Activated T-helper 1 cell treated with anti-CD3 and anti-CD28 coated beads, Interleukin-12 subunit alpha, Interleukin-12 subunit beta, Interleukin-2, Interleukin-4 antibody, amounts not matched to agents 30 ng/mL and 10 ng/mL and 1 ng/mL, durations not matched to agents 14 hours and 24 hours and 36 hours (primary cell): ENCODE results near the gene DNAH17. TPM values are rescaled to one million over a fixed set of nuclear protein-coding genes. Genes with fewer than 3 reads are reported as not detected.

Source experiments
- DNase-seq: peaks from one replicate; pipeline ENCODE4 v3.0.0; 2021; ENCODE audit warnings: low spot score
- H3K27ac Mint-ChIP-seq: one replicate; pipeline ENCODE4 v1.8.0; 2021; ENCODE audit warnings: mild to moderate bottlenecking, mixed read lengths
- H3K27me3 Mint-ChIP-seq: one replicate; pipeline ENCODE4 v1.8.0; 2022; ENCODE audit warnings: mild to moderate bottlenecking, moderate library complexity, mixed read lengths; ENCODE audit not compliant: insufficient read depth
- H3K36me3 Mint-ChIP-seq: one replicate; pipeline ENCODE4 v1.8.0; 2021; ENCODE audit warnings: low read depth, mixed read lengths
- H3K4me1 Mint-ChIP-seq: one replicate; pipeline ENCODE4 v1.8.0; 2021; ENCODE audit warnings: low read depth, mixed read lengths
- H3K4me3 Mint-ChIP-seq: one replicate; pipeline ENCODE4 v1.8.0; 2021; ENCODE audit warnings: mild to moderate bottlenecking, moderate library complexity, mixed read lengths
- H3K9me3 Mint-ChIP-seq: one replicate; pipeline ENCODE4 v1.8.0; 2021; ENCODE audit warnings: mixed read lengths
- intact Hi-C: fragments of 100-400 bp; cut with micrococcal nuclease; formaldehyde crosslinking; loops from one replicate; pipeline ENCODE4 v1.15.1; 2024
- total RNA-seq: library from RNA; stranded (reverse); gene quantifications from 2 replicates; pipeline ENCODE4 v1.2.3, GENCODE V29; 2022

The DNAH17 gene
- total RNA-seq, 1 donor from 2014 or later = 0.18 TPM

GRCh38 chr17:78438271-78438691 lies 138.9 kb downstream of the DNAH17 start:
- DNase-seq = no peak
- H3K27me3 Mint-ChIP-seq = peaks cover 2% of the 10 kb centered on the region
- H3K4me3 Mint-ChIP-seq = no peak overlapping the region
- no peak overlapping the region for H3K27ac Mint-ChIP-seq
- intact Hi-C loops = no loop called here
- H3K9me3 Mint-ChIP-seq = no peaks in the 10 kb centered on the region
- no peaks in the 10 kb centered on the region for H3K4me1 Mint-ChIP-seq
- no peaks in the 10 kb centered on the region for H3K36me3 Mint-ChIP-seq

GRCh38 chr17:78437508-78438169 lies 139.6 kb downstream of the DNAH17 start:
- H3K36me3 Mint-ChIP-seq = no peaks in the 10 kb centered on the region
- intact Hi-C loops = no loop called here
- DNase-seq = no peak
- peak overlapping the region; percentile 34 for H3K27ac Mint-ChIP-seq
- no peaks in the 10 kb centered on the region for H3K4me1 Mint-ChIP-seq
- no peaks in the 10 kb centered on the region for H3K9me3 Mint-ChIP-seq
- H3K4me3 Mint-ChIP-seq = no peak overlapping the region
- H3K27me3 Mint-ChIP-seq = peaks cover 2% of the 10 kb centered on the region

GRCh38 chr17:78435330-78436005 lies 141.7 kb downstream of the DNAH17 start:
- H3K9me3 Mint-ChIP-seq = no peaks in the 10 kb centered on the region
- H3K27me3 Mint-ChIP-seq = peaks cover 2% of the 10 kb centered on the region
- H3K36me3 Mint-ChIP-seq = peaks cover 1% of the 10 kb centered on the region
- no peak overlapping the region for H3K4me3 Mint-ChIP-seq
- no peak overlapping the region for H3K27ac Mint-ChIP-seq
- no peaks in the 10 kb centered on the region for H3K4me1 Mint-ChIP-seq
- intact Hi-C loops = no loop called here
- DNase-seq = no peak

GRCh38 chr17:78434455-78435329 lies 142.5 kb downstream of the DNAH17 start:
- Mint-ChIP-seq H3K27me3 (peaks cover 2% of the 10 kb centered on the region), H3K36me3 (peaks cover 4% of the 10 kb centered on the region), H3K27ac (no peak overlapping the region), H3K4me1 (no peaks in the 10 kb centered on the region), H3K4me3 (no peak overlapping the region), H3K9me3 (no peaks in the 10 kb centered on the region)
- no peak for DNase-seq
- intact Hi-C loops = no loop called here

GRCh38 chr17:78433780-78434335 lies 143.3 kb downstream of the DNAH17 start:
- Mint-ChIP-seq H3K27me3 (peaks cover 2% of the 10 kb centered on the region), H3K9me3 (no peaks in the 10 kb centered on the region), H3K4me1 (no peaks in the 10 kb centered on the region), H3K27ac (no peak overlapping the region), H3K4me3 (no peak overlapping the region), H3K36me3 (peaks cover 9% of the 10 kb centered on the region)
- intact Hi-C loops = no loop called here
- no peak for DNase-seq

- Mint-ChIP-seq H3K36me3 (peaks cover 12% of the 10 kb centered on the region), H3K4me1 (no peaks in the 10 kb centered on the region), H3K27me3 (peaks cover 1% of the 10 kb centered on the region), H3K4me3 (no peak overlapping the region), H3K27ac (no peak overlapping the region), H3K9me3 (no peaks in the 10 kb centered on the region)
- no peak for DNase-seq
- intact Hi-C loops = no loop called here
These were observed 144.0 kb downstream of the DNAH17 start for GRCh38 chr17:78433013-78433727.

- peaks cover 12% of the 10 kb centered on the region for H3K36me3 Mint-ChIP-seq
- intact Hi-C loops = no loop called here
- no peaks in the 10 kb centered on the region for H3K9me3 Mint-ChIP-seq
- H3K4me1 Mint-ChIP-seq = no peaks in the 10 kb centered on the region
- DNase-seq = no peak
- no peaks in the 10 kb centered on the region for H3K27me3 Mint-ChIP-seq
- H3K27ac Mint-ChIP-seq = no peak overlapping the region
- H3K4me3 Mint-ChIP-seq = no peak overlapping the region
These were observed 144.8 kb downstream of the DNAH17 start for GRCh38 chr17:78432226-78433012.

GRCh38 chr17:78431692-78431958 lies 145.6 kb downstream of the DNAH17 start:
- no peaks in the 10 kb centered on the region for H3K9me3 Mint-ChIP-seq
- H3K36me3 Mint-ChIP-seq = peaks cover 15% of the 10 kb centered on the region
- no peak overlapping the region for H3K27ac Mint-ChIP-seq
- H3K4me1 Mint-ChIP-seq = no peaks in the 10 kb centered on the region
- no peak overlapping the region for H3K4me3 Mint-ChIP-seq
- DNase-seq = no peak
- intact Hi-C loops = no loop called here
- H3K27me3 Mint-ChIP-seq = no peaks in the 10 kb centered on the region

- no peaks in the 10 kb centered on the region for H3K9me3 Mint-ChIP-seq
- no peak for DNase-seq
- intact Hi-C loops = no loop called here
- H3K36me3 Mint-ChIP-seq = peaks cover 15% of the 10 kb centered on the region
- no peaks in the 10 kb centered on the region for H3K27me3 Mint-ChIP-seq
- H3K4me1 Mint-ChIP-seq = no peaks in the 10 kb centered on the region
- H3K27ac Mint-ChIP-seq = no peak overlapping the region
- H3K4me3 Mint-ChIP-seq = no peak overlapping the region
These were observed 146.1 kb downstream of the DNAH17 start for GRCh38 chr17:78430892-78431691.

GRCh38 chr17:78429618-78429995 lies 147.6 kb downstream of the DNAH17 start:
- Mint-ChIP-seq H3K27ac (no peak overlapping the region), H3K9me3 (no peaks in the 10 kb centered on the region), H3K27me3 (no peaks in the 10 kb centered on the region), H3K4me3 (no peak overlapping the region), H3K36me3 (peaks cover 15% of the 10 kb centered on the region), H3K4me1 (no peaks in the 10 kb centered on the region)
- intact Hi-C loops = no loop called here
- no peak for DNase-seq

GRCh38 chr17:78428836-78429617 lies 148.2 kb downstream of the DNAH17 start:
- H3K27ac Mint-ChIP-seq = no peak overlapping the region
- intact Hi-C loops = no loop called here
- no peaks in the 10 kb centered on the region for H3K27me3 Mint-ChIP-seq
- no peak for DNase-seq
- peaks cover 19% of the 10 kb centered on the region for H3K36me3 Mint-ChIP-seq
- H3K4me3 Mint-ChIP-seq = no peak overlapping the region
- no peaks in the 10 kb centered on the region for H3K9me3 Mint-ChIP-seq
- no peaks in the 10 kb centered on the region for H3K4me1 Mint-ChIP-seq
